SK-N-SH (cell line): ENCODE measurements around the gene MCRIP2. TPM values are rescaled to one million over a fixed set of nuclear protein-coding genes. Genes with fewer than 3 reads are reported as not detected.

Experiments used
- CTCF ChIA-PET: fragments of 300-600, 350-600 bp; formaldehyde crosslinking; extraction: SDS; loops from one replicate; lab custom pipeline; 2021; lab: Yijun Ruan, JAX
- POLR2A ChIA-PET: fragments of 350-600 bp; sonication (Branson Sonifier 250); formaldehyde crosslinking; extraction: SDS; loops from one replicate; lab custom pipeline; 2020; ENCODE audit warnings: antibody characterized with exemption, inconsistent platforms; lab: Yijun Ruan, JAX
- DNase-seq: peaks from one replicate; pipeline ENCODE4 v3.0.0; 2012
- H2AFZ ChIP-seq: fragments of 200-600 bp; sonication (generic); 2 replicates; pipeline ENCODE4 v1.8.1; 2016; ENCODE audit warnings: antibody characterized with exemption, mild to moderate bottlenecking, low read depth
- H3F3A ChIP-seq: fragments of 200-600 bp; sonication (generic); replicated peaks from 2 replicates; pipeline ENCODE3; 2016; ENCODE audit warnings: antibody characterized with exemption, mild to moderate bottlenecking; ENCODE audit not compliant: insufficient read depth
- H3K27ac ChIP-seq, 2 experiments: fragments of 200-500 bp in 1 of 2; fragments of 200-600 bp in 1 of 2; sonication (Bioruptor generic) in 1 of 2; sonication (generic), shearing (Covaris generic) in 1 of 2; 2 replicates each; pipeline versions ENCODE4 v1.5.1 to v1.6.1; 2014 to 2016; ENCODE audit warnings: low read depth in 2 of 2, inconsistent platforms in 1 of 2, low read length in 1 of 2, mild to moderate bottlenecking in 1 of 2, mixed read lengths in 1 of 2
- H3K27me3 ChIP-seq: fragments of 200-600 bp; sonication (generic), shearing (Covaris generic); 2 replicates; pipeline ENCODE4 v1.6.1; 2016; ENCODE audit warnings: mixed run types; ENCODE audit not compliant: insufficient read depth
- H3K36me3 ChIP-seq, 2 experiments: fragments of 200-500 bp in 1 of 2; fragments of 200-600 bp in 1 of 2; sonication (Bioruptor generic) in 1 of 2; sonication (generic) in 1 of 2; replicated peaks in 1 of 2; 2 replicates each; pipeline versions ENCODE3 to v1.5.1; 2014 to 2016; ENCODE audit warnings: low read length in 1 of 2, mild to moderate bottlenecking in 1 of 2; ENCODE audit not compliant: insufficient read depth in 2 of 2, control insufficient read depth in 1 of 2
- H3K4me1 ChIP-seq, 2 experiments: fragments of 200-500 bp in 1 of 2; fragments of 200-600 bp in 1 of 2; sonication (Bioruptor generic) in 1 of 2; sonication (generic), shearing (Covaris generic) in 1 of 2; 2 replicates each; pipeline versions ENCODE4 v1.5.1 to v1.6.1; 2014 to 2016; ENCODE audit warnings: low read depth in 1 of 2, low read length in 1 of 2, mixed run types in 1 of 2; ENCODE audit not compliant: insufficient read depth in 2 of 2, control insufficient read depth in 1 of 2
- H3K4me2 ChIP-seq: fragments of 200-600 bp; sonication (generic), shearing (Covaris generic); 2 replicates; pipeline ENCODE4 v1.6.1; 2017; ENCODE audit warnings: mixed run types
- H3K4me3 ChIP-seq, 2 experiments: fragments of 200-500 bp in 1 of 2; fragments of 200-600 bp in 1 of 2; sonication (Bioruptor generic) in 1 of 2; sonication (generic), shearing (Covaris generic) in 1 of 2; 2 replicates each; pipeline versions ENCODE4 v1.5.1 to v1.8.1; 2014 to 2016; ENCODE audit warnings: low read depth in 2 of 2, inconsistent platforms in 1 of 2, low read length in 1 of 2, mild to moderate bottlenecking in 1 of 2, mixed read lengths in 1 of 2, moderate library complexity in 1 of 2
- H3K79me2 ChIP-seq: fragments of 200-600 bp; sonication (generic); 2 replicates; pipeline ENCODE4 v1.8.1; 2017; ENCODE audit warnings: mild to moderate bottlenecking; ENCODE audit not compliant: insufficient read depth
- H3K9ac ChIP-seq: fragments of 200-600 bp; sonication (generic); 2 replicates; pipeline ENCODE4 v1.6.1; 2017; ENCODE audit warnings: mixed run types
- H3K9me2 ChIP-seq: fragments of 200-600 bp; sonication (generic); 2 replicates; pipeline ENCODE4 v1.6.1; 2017; ENCODE audit warnings: mixed run types
- H3K9me3 ChIP-seq: fragments of 200-600 bp; sonication (generic); 2 replicates; pipeline ENCODE4 v1.6.1; 2017; ENCODE audit warnings: mixed run types, mild to moderate bottlenecking, moderate library complexity
- H4K20me1 ChIP-seq: fragments of 200-600 bp; sonication (generic); 2 replicates; pipeline ENCODE4 v1.6.1; 2017; ENCODE audit warnings: mild to moderate bottlenecking, mixed run types; ENCODE audit not compliant: insufficient read depth
- CTCF ChIP-seq: fragments of 200-600 bp; sonication (generic); IDR thresholded peaks from 2 replicates; pipeline ENCODE4 v1.6.1; 2017; ENCODE audit warnings: antibody characterized with exemption, mild to moderate bottlenecking, moderate library complexity
- FOXJ3 ChIP-seq: sonication (generic); formaldehyde crosslinking; IDR thresholded peaks from 2 replicates; pipeline ENCODE4 v1.5.1; 2020; ENCODE audit warnings: mild to moderate bottlenecking, missing genetic modification reagents
- GABPA ChIP-seq: IDR thresholded peaks from 2 replicates; pipeline ENCODE4 v1.4.0; 2012; ENCODE audit warnings: low read depth, mild to moderate bottlenecking
- JUND ChIP-seq: IDR thresholded peaks from 2 replicates; pipeline ENCODE4 v1.4.0; 2012
- MAX ChIP-seq: IDR thresholded peaks from 2 replicates; pipeline ENCODE4 v1.4.0; 2012; ENCODE audit warnings: low read depth
- MEF2A ChIP-seq: IDR thresholded peaks from 2 replicates; pipeline ENCODE4 v1.4.0; 2012; ENCODE audit warnings: low read depth, borderline replicate concordance
- MXI1 ChIP-seq: IDR thresholded peaks from 2 replicates; pipeline ENCODE4 v1.6.1; 2012; ENCODE audit warnings: mild to moderate bottlenecking, low read depth, low read length, improper control_type of control experiment
- POLR2AphosphoS5 ChIP-seq: IDR thresholded peaks from 2 replicates; pipeline ENCODE4 v1.6.1; 2012; ENCODE audit warnings: low read depth, low read length
- RAD21 ChIP-seq: IDR thresholded peaks from 2 replicates; pipeline ENCODE4 v1.6.1; 2012; ENCODE audit warnings: mild to moderate bottlenecking, low read length
- RFX5 ChIP-seq: IDR thresholded peaks from 2 replicates; pipeline ENCODE4 v1.6.1; 2012; ENCODE audit warnings: mild to moderate bottlenecking, improper control_type of control experiment, low read length
- RXRA ChIP-seq: IDR thresholded peaks from 2 replicates; pipeline ENCODE4 v1.4.0; 2012; ENCODE audit warnings: low read depth, mild to moderate bottlenecking, borderline replicate concordance
- TCF12 ChIP-seq: IDR thresholded peaks from 2 replicates; pipeline ENCODE4 v1.4.0; 2012
- WGBS: methylation state at CpG from one replicate; pipeline ENCODE4 v1.1.6; 2017; ENCODE audit warnings: low lambda C conversion rate; 5-methylcytosine and 5-hydroxymethylcytosine counted together
- polyA plus RNA-seq, 3 experiments: library from polyadenylated mRNA; depleted of rRNA; stranded (reverse); fragments of >200 nt; gene quantifications; 2 replicates each; pipeline ENCODE4 v1.2.3, GENCODE V29; 2012

The MCRIP2 gene
- polyA plus RNA-seq, 1 of the 3 experiments (the other 2 are of a cell fraction): 36.9 TPM

GRCh38 chr16:651844-652243, 10.2 kb downstream of the MCRIP2 start (continued):
- TF ChIP-seq POLR2AphosphoS5 (no peak), TCF12 (no peak)

- POLR2A ChIA-PET: interaction anchor here (1.3 to 2.0 kb wide), 2 partner anchors 8 to 10 kb away, joined by 4 to 13 read pairs; no protein-coding TSS in a partner anchor
These were observed 11.1 kb downstream of the MCRIP2 start for GRCh38 chr16:652454-653305.

GRCh38 chr16:654034-654433, 12.4 kb downstream of the MCRIP2 start:
- Histone ChIP-seq H3K9me2 (no peaks in the 10 kb centered on the region), H3K36me3 (peaks cover 0 to 47% of the 10 kb centered on the region in 2 experiments), H3K27me3 (no peaks in the 10 kb centered on the region), H3K4me3 (no peak overlapping the region), H4K20me1 (no peaks in the 10 kb centered on the region), H3K9me3 (no peaks in the 10 kb centered on the region), H2AFZ (no peak overlapping the region), H3K9ac (no peak overlapping the region), H3K27ac (no peak overlapping the region), H3K4me1 (peaks cover 0 to 14% of the 10 kb centered on the region in 2 experiments; a peak in 1 of 4 replicates), H3K4me2 (no peak overlapping the region), H3K79me2 (peaks cover 6% of the 10 kb centered on the region; the same call in 1 of the 2 replicates), H3F3A (no peaks in the 10 kb centered on the region)
- ChIA-PET CTCF (interaction anchor here (0.6 to 7.8 kb wide), 2 partner anchors 12 to 71 kb away, joined by 3 to 69 read pairs; partner anchors contain the start of gene RHOT2), POLR2A (interaction anchor here (0.6 to 0.7 kb wide), 2 partner anchors 48 to 378 kb away, joined by 3 read pairs; no protein-coding TSS in a partner anchor)
- WGBS: 91% methylated on average over 12 of the region's 12 CpGs
- TF ChIP-seq MAX (no peak), FOXJ3 (CRISPR knock-in tag) (no peak), CTCF (no peak), JUND (no peak), GABPA (no peak)
- no peak for DNase-seq

More at GRCh38 chr16:652454-653305, 11.1 kb downstream of the MCRIP2 start:
- H2AFZ ChIP-seq: no peak overlapping the region
- no peak overlapping the region for H3K4me3 ChIP-seq
- H3K27ac ChIP-seq: no peak overlapping the region
- no peaks in the 10 kb centered on the region for H3K9me2 ChIP-seq
- CTCF ChIA-PET: interaction anchor here (5.6 to 7.8 kb wide), 2 partner anchors 7 to 13 kb away, joined by 69 to 92 read pairs; partner anchors contain the start of gene RHOT2
- peaks cover 4 to 22% of the 10 kb centered on the region in 2 experiments; a peak in 2 of 4 replicates for H3K4me1 ChIP-seq
- whole genome bisulfite sequencing: no CpG with 5 or more reads among the region's 28 CpGs
- no peaks in the 10 kb centered on the region for H3K9me3 ChIP-seq
- H3K79me2 ChIP-seq: peaks cover 19% of the 10 kb centered on the region; the same call in 1 of the 2 replicates
- peaks cover 5% of the 10 kb centered on the region for H3F3A ChIP-seq
- peaks cover 0 to 35% of the 10 kb centered on the region in 2 experiments for H3K36me3 ChIP-seq
- H3K9ac ChIP-seq: no peak overlapping the region
- no peaks in the 10 kb centered on the region for H4K20me1 ChIP-seq
- no peak overlapping the region for H3K4me2 ChIP-seq
- TF ChIP-seq RAD21: no peak
- no peak for TF ChIP-seq MEF2A
- no peak for TF ChIP-seq RFX5
- TF ChIP-seq RXRA: no peak
- no peak for TF ChIP-seq MXI1
- TF ChIP-seq, all 33 proteins: peak for 0
- DNase-seq: no peak
- H3K27me3 ChIP-seq: no peaks in the 10 kb centered on the region
